Right lobe of liver (tissue), 4 donors: ENCODE results near the gene CD4.

Experiments
- CTCF ChIP-seq, 4 donors: fragments of 200-600 bp in 3 of 4; fragments of 450-650 bp in 1 of 4; IDR thresholded peaks; one replicate each; pipeline versions ENCODE4 v1.5.1 to v1.8.0; 2016 to 2022; ENCODE audit warnings: antibody characterized with exemption in 4 of 4, mild to moderate bottlenecking in 2 of 4
- POLR2A ChIP-seq: fragments of 450-650 bp; IDR thresholded peaks from one replicate; pipeline ENCODE4 v1.6.1; 2017; ENCODE audit warnings: antibody characterized with exemption, mild to moderate bottlenecking
- donor health status: DM: no; HTN: no; CAD: no.
- donor health status: DM: no; HTN: no; CAD: no.
- donor health status: DM: no; HTN: yes; CAD: no.

GRCh38 chr12:6853626-6854025, 64.3 kb downstream of the CD4 start:
- TF ChIP-seq POLR2A (no peak), CTCF (IDR thresholded peaks at IDR 0.05) (no peak)
